HCT116 (cell line): Measurements from ENCODE around the gene TPSD1. TPM values are rescaled to one million over a fixed set of nuclear protein-coding genes. Genes with fewer than 3 reads are reported as not detected.
"Not testable (repeated sequence)": the region's sequence is repeated elsewhere in the genome, so short reads cannot be mapped to it uniquely, and the experiment has no call there.

Experiments used
- ATAC-seq: fragments of 200-7000 bp; cut with Tn5 transposase; 2 replicates; pipeline ENCODE4 v1.9.1; 2020; ENCODE audit warnings: mild to moderate bottlenecking, moderate library complexity
- BruUV-seq: library from RNA; stranded (reverse); fragments of 400-500 nt; replicated peaks from 2 replicates; lab custom pipeline; 2021; lab: Mats Ljungman, UMichigan
- CTCF ChIA-PET: fragments of 300-600 bp; sonication (Branson Sonifier 250); formaldehyde crosslinking; loops from one replicate; lab custom pipeline; 2021; ENCODE audit warnings: antibody characterized with exemption; lab: Charles Lee
- POLR2A ChIA-PET: fragments of 300-600, 350-600 bp; sonication (Branson Sonifier 250); formaldehyde crosslinking; loops from one replicate; lab custom pipeline; 2021; ENCODE audit warnings: antibody characterized with exemption; lab: Charles Lee
- RAD21 ChIA-PET, 2 experiments: fragments of 300-600 bp; sonication (Branson Sonifier 250); formaldehyde crosslinking; loops; one replicate each; lab custom pipeline; 2023; ENCODE audit warnings: low total read pairs in 2 of 2; ENCODE audit not compliant: uncharacterized antibody in 2 of 2, unreplicated experiment in 2 of 2, low non-redundant PET in 1 of 2; lab: Charles Lee
- DNase-seq: peaks from one replicate; pipeline ENCODE4 v3.0.0-alpha.2; 2010; ENCODE audit warnings: low read depth, low spot score
- H2AFZ ChIP-seq: fragments of 200-600 bp; shearing (Covaris generic), sonication (generic); 2 replicates; pipeline ENCODE4 v1.6.1; 2017; ENCODE audit warnings: low read depth, mixed run types, mixed read lengths, antibody characterized with exemption, low read length; ENCODE audit not compliant: poor library complexity, severe bottlenecking
- H3K27ac ChIP-seq: 2 replicates; pipeline ENCODE4 v1.5.1; 2012; ENCODE audit warnings: low read depth, low read length
- H3K27me3 ChIP-seq: fragments of 200-600 bp; sonication (generic); 2 replicates; pipeline ENCODE4 v1.6.1; 2016; ENCODE audit warnings: mixed run types, low read length, mixed read lengths; ENCODE audit not compliant: insufficient read depth
- H3K36me3 ChIP-seq, 2 experiments: fragments of 200-500 bp in 1 of 2; fragments of 200-600 bp in 1 of 2; sonication (Bioruptor generic) in 1 of 2; sonication (generic) in 1 of 2; 2 replicates each; pipeline versions ENCODE4 v1.5.1 to v1.6.1; 2014 to 2016; ENCODE audit warnings: low read length in 2 of 2, inconsistent platforms in 1 of 2, mixed read lengths in 1 of 2, mixed run types in 1 of 2; ENCODE audit not compliant: insufficient read depth in 2 of 2, control insufficient read depth in 1 of 2
- H3K4me1 ChIP-seq, 2 experiments: fragments of 200-600 bp in 1 of 2; sonication (generic) in 1 of 2; 2 replicates each; pipeline versions ENCODE4 v1.5.1 to v1.6.1; 2012 to 2017; ENCODE audit warnings: low read length in 2 of 2, inconsistent platforms in 1 of 2, mild to moderate bottlenecking in 1 of 2, mixed read lengths in 1 of 2, mixed run types in 1 of 2, moderate library complexity in 1 of 2; ENCODE audit not compliant: insufficient read depth in 2 of 2, control insufficient read depth in 1 of 2
- H3K4me2 ChIP-seq: fragments of 200-600 bp; sonication (generic); 2 replicates; pipeline ENCODE4 v1.6.1; 2017; ENCODE audit warnings: mixed run types, low read length, mixed read lengths
- H3K4me3 ChIP-seq, 2 experiments: fragments of 200-600 bp in 1 of 2; sonication (generic) in 1 of 2; replicated peaks in 1 of 2; 2 replicates each; pipeline ENCODE4 v1.5.1; 2011 to 2016; ENCODE audit warnings: low read length in 2 of 2, control low read depth in 1 of 2, low read depth in 1 of 2, mild to moderate bottlenecking in 1 of 2, mixed read lengths in 1 of 2, mixed run types in 1 of 2
- H3K79me2 ChIP-seq: fragments of 200-600 bp; sonication (generic); 2 replicates; pipeline ENCODE4 v1.6.1; 2017; ENCODE audit warnings: mild to moderate bottlenecking, mixed run types, low read length, moderate library complexity, mixed read lengths; ENCODE audit not compliant: insufficient read depth
- H3K9ac ChIP-seq: fragments of 200-600 bp; sonication (generic); 2 replicates; pipeline ENCODE4 v1.6.1; 2016; ENCODE audit warnings: low read length, mixed read lengths
- H3K9me2 ChIP-seq: fragments of 200-600 bp; sonication (generic), shearing (Covaris generic); 2 replicates; pipeline ENCODE4 v1.6.1; 2017; ENCODE audit warnings: mixed run types, mild to moderate bottlenecking, moderate library complexity; ENCODE audit not compliant: insufficient read depth
- H3K9me3 ChIP-seq, 2 experiments: fragments of 200-500 bp in 1 of 2; fragments of 200-600 bp in 1 of 2; sonication (Bioruptor generic) in 1 of 2; sonication (generic) in 1 of 2; 2 replicates each; pipeline ENCODE4 v1.6.1; 2014 to 2017; ENCODE audit warnings: low read length in 2 of 2, mixed read lengths in 2 of 2, inconsistent platforms in 1 of 2, low read depth in 1 of 2, mild to moderate bottlenecking in 1 of 2, mixed run types in 1 of 2, moderate library complexity in 1 of 2; ENCODE audit not compliant: control insufficient read depth in 1 of 2, insufficient read depth in 1 of 2
- H4K20me1 ChIP-seq: fragments of 200-600 bp; sonication (generic), shearing (Covaris generic); 2 replicates; pipeline ENCODE4 v1.6.1; 2017; ENCODE audit warnings: mixed run types, mild to moderate bottlenecking, moderate library complexity; ENCODE audit not compliant: insufficient read depth
- intact Hi-C: fragments of 100-400 bp; cut with micrococcal nuclease; formaldehyde crosslinking; loops from 2 replicates; pipeline ENCODE4 v1.10.0; 2022
- total RNA-seq: library from RNA; stranded (reverse); gene quantifications from one replicate; pipeline ENCODE4 v1.2.1, GENCODE V29; 2021; ENCODE audit not compliant: unreplicated experiment

TPSD1 gene
- total RNA-seq, 1 experiment from 2014 or later = not detected

DNA sequence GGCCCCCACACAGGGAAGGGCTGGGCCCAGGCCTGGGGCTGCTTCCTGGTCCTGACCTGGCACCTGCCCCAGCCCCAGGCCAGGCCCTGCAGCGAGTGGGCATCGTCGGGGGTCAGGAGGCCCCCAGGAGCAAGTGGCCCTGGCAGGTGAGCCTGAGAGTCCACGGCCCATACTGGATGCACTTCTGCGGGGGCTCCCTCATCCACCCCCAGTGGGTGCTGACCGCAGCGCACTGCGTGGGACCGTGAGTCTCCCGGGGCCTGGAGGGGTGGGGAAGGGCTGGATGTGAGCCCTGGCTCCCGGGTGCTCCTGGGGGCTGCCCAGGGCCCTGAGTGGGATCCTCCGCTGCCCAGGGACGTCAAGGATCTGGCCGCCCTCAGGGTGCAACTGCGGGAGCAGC lies 14.8 kb upstream of the TPSD1 start:
- H3K9me2 ChIP-seq = not testable (repeated sequence)

DNA sequence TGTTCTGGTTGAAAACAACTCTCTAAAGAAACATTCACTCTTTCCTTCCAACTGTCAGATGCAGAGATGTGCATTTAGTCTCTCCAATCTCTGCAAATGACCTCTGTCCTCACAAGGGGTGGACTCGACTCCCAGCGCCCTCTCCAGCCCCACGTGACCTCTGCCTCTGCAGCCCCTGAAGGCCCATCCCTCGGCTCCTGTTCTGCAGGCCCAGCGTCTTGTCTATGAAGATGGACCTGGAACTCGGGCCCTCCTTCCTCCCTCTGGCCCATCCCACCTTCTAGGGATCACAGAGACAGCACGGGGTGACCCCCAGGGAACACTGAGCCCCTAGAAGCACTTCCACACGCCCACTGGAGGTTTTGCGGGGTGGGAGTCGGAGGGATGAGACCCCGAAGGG lies 12.5 kb upstream of the TPSD1 start:
- H3K9ac ChIP-seq, H3K27ac ChIP-seq, POLR2A ChIA-PET, ATAC-seq, BruUV-seq, CTCF ChIA-PET, H2AFZ ChIP-seq, H3K36me3 ChIP-seq, DNase-seq, H3K79me2 ChIP-seq, H3K4me3 ChIP-seq, H3K9me3 ChIP-seq, H4K20me1 ChIP-seq, RAD21 ChIA-PET, intact Hi-C loops, H3K9me2 ChIP-seq, H3K4me1 ChIP-seq, H3K4me2 ChIP-seq, H3K27me3 ChIP-seq: not testable (repeated sequence)

More for the DNA sequence above, 14.8 kb upstream of the TPSD1 start:
- H3K27ac ChIP-seq, H3K4me2 ChIP-seq, RAD21 ChIA-PET, H3K4me1 ChIP-seq, H4K20me1 ChIP-seq, intact Hi-C loops, H3K36me3 ChIP-seq, ATAC-seq, H3K9me3 ChIP-seq, H3K4me3 ChIP-seq, H3K79me2 ChIP-seq, POLR2A ChIA-PET, BruUV-seq, H3K27me3 ChIP-seq, CTCF ChIA-PET, H3K9ac ChIP-seq, H2AFZ ChIP-seq, DNase-seq: not testable (repeated sequence)

DNA sequence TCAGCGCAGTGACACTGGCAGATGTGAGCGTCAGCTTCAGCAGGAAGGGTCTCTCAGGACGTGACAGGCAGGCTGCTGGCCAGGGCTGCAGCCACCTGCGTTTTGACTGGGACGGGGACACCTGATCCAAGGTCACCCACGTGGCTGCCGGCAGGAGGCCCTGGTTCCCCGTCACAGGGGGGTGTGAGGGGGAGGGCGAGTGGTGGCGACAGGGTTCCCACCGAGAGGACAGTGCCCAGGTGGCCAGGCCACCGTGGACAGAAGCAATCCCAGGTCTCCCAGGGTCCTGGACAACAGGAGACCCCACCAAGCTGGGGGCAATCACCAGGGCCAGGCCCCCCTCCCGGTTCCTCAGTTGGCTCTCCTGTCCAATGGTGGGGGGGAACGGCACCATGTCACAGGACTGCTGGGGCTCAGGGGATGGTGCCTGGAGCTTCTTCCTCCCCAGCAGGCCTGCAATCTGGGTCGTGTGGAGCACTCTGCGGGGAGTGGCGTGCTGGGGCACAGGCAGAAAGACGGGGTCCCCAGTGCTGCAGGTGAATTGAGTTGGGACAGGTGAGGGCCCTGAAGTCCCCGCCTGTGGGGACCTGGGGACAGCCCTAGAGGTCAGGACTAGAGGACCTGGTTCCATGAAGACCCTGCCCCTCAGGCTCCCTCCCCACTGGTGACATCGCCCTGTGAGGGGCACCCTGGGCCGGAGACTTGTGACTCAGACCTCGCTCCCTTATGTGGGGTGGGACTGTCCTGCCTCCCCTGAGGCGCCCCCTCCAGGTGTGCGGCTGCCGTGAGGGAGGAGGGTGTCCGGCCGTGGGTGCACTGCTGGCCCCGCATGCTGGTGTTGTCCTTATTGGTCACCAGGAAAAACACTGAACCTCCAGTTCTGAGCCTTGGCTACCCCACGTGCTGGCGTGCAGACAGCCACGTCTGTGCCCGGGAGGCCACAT lies 11.7 kb upstream of the TPSD1 start:
- POLR2A ChIA-PET = interaction anchor here (0.6 kb wide), 2 partner anchors 26 to 196 kb away, joined by 3 read pairs; no protein-coding TSS in a partner anchor
- H4K20me1 ChIP-seq, H3K27ac ChIP-seq, H3K9me2 ChIP-seq, H3K4me1 ChIP-seq, H3K4me2 ChIP-seq, H3K79me2 ChIP-seq, ATAC-seq, H3K4me3 ChIP-seq, RAD21 ChIA-PET, H3K27me3 ChIP-seq, intact Hi-C loops, CTCF ChIA-PET, H3K9ac ChIP-seq, H2AFZ ChIP-seq, BruUV-seq, DNase-seq, H3K9me3 ChIP-seq, H3K36me3 ChIP-seq: not testable (repeated sequence)
